ENCODE results near the gene ZCCHC24.

ZCCHC24 gene

GRCh38 chr10:79410315-79411094 lies 34.9 kb downstream of the ZCCHC24 start:
- no peak for DNase-seq (ENCODE audit: low spot score)

GRCh38 chr10:79409726-79410085 lies 35.7 kb downstream of the ZCCHC24 start:
- no peak for DNase-seq (ENCODE audit: low spot score)

- no peak for DNase-seq (ENCODE audit: low spot score)
These were observed 36.2 kb downstream of the ZCCHC24 start for GRCh38 chr10:79409038-79409725.

DNA sequence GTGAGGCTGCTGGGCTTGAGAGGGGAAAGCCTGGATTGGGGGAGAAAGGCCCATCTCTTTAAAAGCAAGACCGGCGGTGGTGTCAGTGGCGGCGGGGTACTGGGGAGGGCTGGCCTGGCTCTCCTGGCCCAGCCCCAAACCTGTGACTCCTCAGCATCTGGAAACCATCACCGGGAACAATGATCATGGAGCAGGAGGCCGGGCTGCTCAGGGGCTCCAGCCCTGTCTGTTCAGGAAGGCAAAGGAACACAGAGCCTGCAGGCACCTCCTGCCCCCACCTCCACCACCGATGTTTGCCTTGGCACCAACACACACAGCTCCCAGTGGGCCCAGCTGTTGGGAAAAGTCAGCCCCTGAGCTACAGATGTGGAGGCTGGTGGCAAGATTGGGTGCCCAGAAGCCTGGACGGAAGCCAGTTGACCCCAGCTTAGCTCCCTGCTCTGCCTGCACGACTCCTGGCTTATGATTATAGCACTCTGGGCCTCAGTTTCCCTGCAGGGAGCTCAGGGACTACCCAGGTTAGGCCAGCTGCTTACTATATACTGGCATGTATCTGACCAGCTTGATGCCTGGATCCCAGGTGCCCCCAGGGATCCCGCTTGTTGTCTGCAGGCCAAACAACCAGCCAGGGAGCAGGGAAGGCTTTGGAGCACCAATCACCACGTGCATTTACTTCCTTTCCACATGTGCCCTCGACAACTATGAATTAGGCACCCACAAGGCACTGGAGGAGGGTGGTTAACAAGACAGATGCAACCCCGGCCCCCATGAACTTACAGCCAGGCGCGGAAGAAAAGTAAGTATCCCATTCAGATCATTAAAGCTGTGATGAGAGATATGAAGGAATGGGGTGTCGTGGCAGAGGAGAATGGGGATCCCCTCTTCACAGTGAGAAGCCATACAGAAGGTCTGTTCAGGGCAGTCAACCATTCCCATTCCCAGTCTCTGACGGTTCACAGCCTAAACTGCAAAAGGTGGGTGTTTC lies 37.3 kb downstream of the ZCCHC24 start:
- no peak for DNase-seq (ENCODE audit: low spot score)

- no peak for DNase-seq (ENCODE audit: low spot score)
These were observed 38.0 kb downstream of the ZCCHC24 start for GRCh38 chr10:79407423-79407796.

GRCh38 chr10:79406683-79407422 lies 38.6 kb downstream of the ZCCHC24 start:
- no peak for DNase-seq (ENCODE audit: low spot score)

- no peak for DNase-seq (ENCODE audit: low spot score)
These were observed 39.4 kb downstream of the ZCCHC24 start for GRCh38 chr10:79405995-79406515.

- DNase-seq (ENCODE audit: low spot score) = no peak
These were observed 40.0 kb downstream of the ZCCHC24 start for GRCh38 chr10:79405221-79405994.

DNA sequence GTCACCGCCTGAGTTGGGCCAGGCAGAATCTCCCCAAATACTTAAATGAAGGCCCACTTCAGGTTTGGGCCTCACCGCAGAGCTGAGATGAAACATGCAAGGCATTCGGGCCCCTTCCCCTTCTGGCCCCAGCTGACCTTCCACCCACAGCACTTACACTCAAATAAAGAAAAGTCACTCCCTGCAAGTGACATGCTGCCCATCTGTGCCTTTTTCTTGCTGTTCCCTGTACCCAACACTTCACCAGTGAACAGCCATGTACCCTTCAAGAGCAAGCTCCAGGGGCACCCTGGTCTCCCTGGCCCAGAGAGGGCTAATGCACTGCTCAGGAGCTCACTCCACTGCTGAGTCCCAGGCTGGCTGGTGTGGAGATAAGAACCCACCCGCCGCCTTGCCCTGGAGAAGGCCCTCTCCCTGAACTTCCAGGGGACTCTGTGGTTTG lies 40.7 kb downstream of the ZCCHC24 start:
- no peak for DNase-seq (ENCODE audit: low spot score)

- no peak for DNase-seq (ENCODE audit: low spot score)
These were observed 41.2 kb downstream of the ZCCHC24 start for GRCh38 chr10:79404231-79404609.

DNA sequence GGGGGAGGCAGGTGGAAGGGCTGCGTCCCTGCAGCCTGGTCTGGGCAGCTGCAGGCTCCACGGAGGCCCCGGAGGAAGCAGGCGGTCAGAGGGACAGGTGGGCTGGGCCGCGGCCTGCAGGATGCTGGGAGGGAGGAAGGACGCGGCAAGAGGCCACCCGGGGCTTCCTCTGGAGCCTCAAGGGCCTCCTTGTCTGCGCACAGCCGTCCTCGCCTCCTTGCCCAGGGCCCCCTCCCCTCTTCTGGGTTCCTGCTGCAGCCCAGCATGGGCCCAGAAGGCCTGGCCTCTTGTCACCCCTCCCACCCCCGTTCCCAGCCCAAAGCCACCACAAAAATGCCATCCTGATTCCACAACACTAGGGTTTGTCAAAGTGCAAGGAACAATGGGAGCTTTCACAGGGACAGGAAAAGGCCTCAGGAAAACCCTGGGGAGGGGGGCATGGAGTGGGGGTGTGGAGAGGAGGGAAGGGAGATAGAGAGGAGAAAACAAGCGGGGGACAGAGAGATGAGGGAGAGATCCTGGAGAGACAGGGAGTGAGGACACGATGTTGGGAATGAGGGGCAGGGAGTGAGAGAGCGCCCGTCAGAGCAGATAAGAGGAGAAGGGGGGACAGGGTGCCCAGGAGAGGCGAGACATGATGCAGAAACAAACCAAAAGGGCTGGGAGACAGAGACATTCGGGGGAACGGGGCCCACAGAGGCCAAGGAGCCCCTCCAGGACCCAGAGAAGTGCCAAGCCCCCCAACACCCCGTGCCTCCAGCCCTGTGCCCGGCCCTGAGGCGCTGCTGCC lies 41.8 kb downstream of the ZCCHC24 start:
- no peak for DNase-seq (ENCODE audit: low spot score)

- DNase-seq (ENCODE audit: low spot score) = no peak
These were observed 42.5 kb downstream of the ZCCHC24 start for GRCh38 chr10:79402951-79403350.

DNA sequence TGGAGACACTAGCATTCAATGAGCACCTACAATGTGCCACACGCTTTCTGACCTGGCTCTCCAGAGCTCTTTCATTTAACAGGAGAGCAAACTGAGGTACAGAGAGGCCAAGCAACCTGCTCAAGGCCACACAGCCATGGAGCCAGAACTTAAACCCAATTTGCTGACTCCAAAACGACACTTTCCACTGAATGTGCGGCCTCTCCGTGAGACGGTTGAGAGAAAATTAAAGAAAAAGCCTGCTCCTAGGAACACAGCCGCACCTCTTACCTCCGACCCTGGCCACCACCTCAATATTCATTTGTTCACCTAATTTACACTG lies 42.8 kb downstream of the ZCCHC24 start:
- no peak for DNase-seq (ENCODE audit: low spot score)

DNA sequence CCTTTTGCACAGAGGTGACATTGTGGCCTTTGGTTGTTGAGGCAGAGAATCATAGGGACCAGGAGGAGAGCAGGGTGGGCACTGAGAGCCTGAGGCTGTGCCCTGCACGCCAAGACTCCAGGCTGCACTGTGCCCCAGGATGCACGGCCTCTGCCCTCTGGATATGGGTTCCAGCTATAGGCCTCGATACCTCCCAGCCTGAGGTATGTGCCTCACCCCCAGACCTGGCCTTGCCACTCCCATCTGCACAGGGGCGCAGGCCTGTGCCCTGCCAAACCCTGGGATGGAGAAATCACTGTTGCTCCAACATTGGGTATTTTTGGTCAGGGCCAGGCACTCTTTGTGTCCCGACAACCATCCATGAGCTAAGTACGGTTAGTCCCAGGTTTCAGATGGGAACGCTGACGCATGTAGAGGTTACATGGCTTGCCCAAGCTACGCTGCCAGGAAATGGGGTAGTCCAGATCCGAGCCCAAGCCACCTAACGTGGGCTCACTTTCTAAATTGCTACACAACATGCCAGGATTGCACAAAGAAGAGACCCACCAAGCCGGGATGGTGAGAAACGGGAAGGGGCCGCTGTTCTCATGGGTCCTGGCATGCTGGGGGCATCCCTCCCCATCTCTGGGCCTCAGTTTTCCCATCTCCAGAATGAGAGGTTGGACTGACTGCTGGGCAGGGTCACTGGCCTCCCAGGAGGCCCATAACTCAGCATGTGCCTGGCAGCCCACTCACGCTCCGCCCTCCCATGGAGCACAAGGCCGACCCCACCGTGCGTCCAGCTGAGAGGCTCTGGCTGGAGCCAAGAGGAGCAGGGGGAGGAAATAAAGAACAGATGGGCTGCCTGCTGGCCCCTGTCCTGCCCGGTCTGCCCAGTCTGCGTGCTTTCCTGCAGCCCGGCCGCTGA lies 44.2 kb downstream of the ZCCHC24 start:
- no peak for DNase-seq (ENCODE audit: low spot score)

DNA sequence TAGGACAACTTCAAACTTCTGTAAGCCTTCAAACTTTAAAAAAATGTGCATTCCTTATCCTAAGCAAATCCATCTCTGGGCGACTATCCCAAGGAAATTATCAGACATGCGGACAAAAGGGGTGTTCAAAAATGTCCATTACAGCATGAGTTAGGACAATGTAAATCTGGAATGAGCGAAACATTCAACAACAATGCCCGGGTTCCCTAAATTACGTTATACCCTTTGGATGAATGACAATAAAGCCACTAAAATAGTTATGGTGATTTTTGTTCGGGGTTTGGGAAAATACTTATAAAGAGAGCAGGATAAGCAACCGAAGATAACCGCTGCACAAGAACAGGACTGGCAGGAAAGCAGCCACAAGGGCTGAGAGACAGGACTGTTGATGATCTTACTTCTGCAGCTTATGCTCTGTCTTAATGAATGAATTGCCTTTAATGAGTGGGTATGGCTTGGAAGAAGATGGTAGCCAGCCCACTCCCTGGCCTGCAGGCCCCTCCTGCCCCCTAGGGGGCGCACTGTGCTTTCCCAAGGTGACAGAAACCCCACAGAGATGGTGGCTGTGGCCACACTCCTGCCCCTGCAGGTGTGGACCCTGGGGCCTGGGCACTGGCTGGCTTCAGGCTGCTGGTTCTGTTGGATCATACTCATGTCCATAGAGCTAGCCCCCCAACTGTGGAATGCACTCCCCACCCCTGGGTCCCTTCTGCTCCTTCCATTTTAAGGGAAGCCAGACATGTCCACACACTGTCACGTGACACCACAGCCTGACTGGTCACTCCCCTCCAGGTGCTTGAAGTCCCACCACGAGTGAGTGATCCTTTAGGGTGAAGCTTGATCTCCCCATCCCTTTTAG lies 45.0 kb downstream of the ZCCHC24 start:
- peak; percentile 75 for DNase-seq (ENCODE audit: low spot score)

GRCh38 chr10:79399223-79399831 lies 46.1 kb downstream of the ZCCHC24 start:
- DNase-seq (ENCODE audit: low spot score) = peak; percentile 79

- no peak for DNase-seq (ENCODE audit: low spot score)
These were observed 46.8 kb downstream of the ZCCHC24 start for GRCh38 chr10:79398642-79399041.
